ENCODE measurements around the gene GJC1. TPM values are rescaled to one million over a fixed set of nuclear protein-coding genes. Genes with fewer than 3 reads are reported as not detected.
A peak's percentile ranks its signal among the peaks of the same experiment; 100 is the strongest.

The GJC1 gene
- total RNA-seq, 1 experiment from 2014 or later = 119 TPM

- H3K27ac ChIP-seq (ENCODE audit: insufficient read length, low read depth, low read length) = no peak overlapping the region
- no peak overlapping the region for H2BK15ac ChIP-seq (ENCODE audit: low read depth, low read length)
- Mint-ChIP-seq H3K4me3 (no peak overlapping the region), H3K27me3 (ENCODE audit: low read depth) (peaks cover 3% of the 10 kb centered on the region; the same call in 1 of the 2 replicates), H3K36me3 (ENCODE audit: insufficient read depth in 1 of 3, low read depth in 3 of 3) (no peaks in the 10 kb centered on the region), H3K9me3 (no peaks in the 10 kb centered on the region), H3K4me1 (peaks cover 18 to 25% of the 10 kb centered on the region in 2 experiments), H3K27ac (no peak overlapping the region)
- no peak overlapping the region for H2AFZ ChIP-seq (ENCODE audit: low read length)
- DNase-seq = no peak
- H4K20me1 ChIP-seq (ENCODE audit: control insufficient read depth, insufficient read depth, insufficient read length) = no peaks in the 10 kb centered on the region
- H3K9ac ChIP-seq (ENCODE audit: extremely low read depth, insufficient read length, low read length) = no peak overlapping the region
- no peaks in the 10 kb centered on the region for H3K23me2 ChIP-seq (ENCODE audit: insufficient read length, low read depth, low read length, poor library complexity, severe bottlenecking)
- no peak overlapping the region for H4K91ac ChIP-seq (ENCODE audit: insufficient read length, low read depth, low read length)
- no CpG with 5 or more reads among the region's 3 CpGs for WGBS (ENCODE audit: extremely low coverage, insufficient read length, low lambda C conversion rate)
- H3K4ac ChIP-seq (ENCODE audit: low read depth, low read length) = no peak overlapping the region
- no peaks in the 10 kb centered on the region for H3K79me2 ChIP-seq (ENCODE audit: insufficient read depth, low read length)
- no peak overlapping the region for H2BK12ac ChIP-seq (ENCODE audit: insufficient read length, low read depth, low read length)
- H3K79me1 ChIP-seq (ENCODE audit: insufficient read depth, low read depth, low read length, poor library complexity, severe bottlenecking) = no peaks in the 10 kb centered on the region
- H2AK5ac ChIP-seq (ENCODE audit: insufficient read length, low read length) = no peak overlapping the region
- TF ChIP-seq CTCF (conservative IDR thresholded peaks at IDR 0.05) = no peak
- no peaks in the 10 kb centered on the region for H3K27me3 ChIP-seq (ENCODE audit: insufficient read depth, low read length)
- peaks cover 12% of the 10 kb centered on the region; the same call in 1 of the 2 replicates for H3K4me1 ChIP-seq (ENCODE audit: insufficient read depth, low read length)
- no peak overlapping the region for H3K18ac ChIP-seq (ENCODE audit: insufficient read length, low read depth, low read length)
- no peak overlapping the region for H4K5ac ChIP-seq (ENCODE audit: insufficient read length, low read depth, low read length)
- no peak overlapping the region for H2BK5ac ChIP-seq (ENCODE audit: insufficient read length, low read length)
- no peak overlapping the region for H2BK120ac ChIP-seq (ENCODE audit: low read depth, low read length, poor library complexity, severe bottlenecking)
- no peak overlapping the region for H3K4me2 ChIP-seq (ENCODE audit: insufficient read depth, insufficient read length, low read length)
- no peak overlapping the region for H4K8ac ChIP-seq (replicated peaks; ENCODE audit: insufficient read length, low read depth, low read length)
- H3K23ac ChIP-seq (ENCODE audit: insufficient read length, low read depth, low read length) = no peak overlapping the region
- no peak overlapping the region for H3T11ph ChIP-seq (ENCODE audit: low read length)
- H3K56ac ChIP-seq (ENCODE audit: insufficient read length, low read depth, low read length) = no peak overlapping the region
- peak overlapping the region; percentile 78 for H2BK20ac ChIP-seq (ENCODE audit: low read depth, low read length, poor library complexity, severe bottlenecking)
- no peak overlapping the region for H3K14ac ChIP-seq (ENCODE audit: insufficient read depth, low read length)
- H3K9me3 ChIP-seq (ENCODE audit: control insufficient read depth, low read depth, low read length) = no peaks in the 10 kb centered on the region
Observed at GRCh38 chr17:44840936-44841335, 10.8 kb upstream of the GJC1 start.
